Osteoblast (primary cell): ENCODE results near the gene PTPN3. TPM values are rescaled to one million over a fixed set of nuclear protein-coding genes. Genes with fewer than 3 reads are reported as not detected.

Experiments used
- DNase-seq: peaks from one replicate; pipeline ENCODE4 v3.0.0; 2011; ENCODE audit warnings: low spot score, mixed read lengths; ENCODE audit not compliant: insufficient read length; ENCODE audit errors: missing footprints
- H2AFZ ChIP-seq: 2 replicates; pipeline ENCODE4 v1.6.0; 2011; ENCODE audit warnings: mild to moderate bottlenecking, low read length
- H3K27ac ChIP-seq: 2 replicates; pipeline ENCODE4 v1.5.1; 2011; ENCODE audit warnings: mild to moderate bottlenecking, low read depth, low read length, moderate library complexity
- H3K27me3 ChIP-seq: 2 replicates; pipeline ENCODE4 v1.6.0; 2012; ENCODE audit warnings: mild to moderate bottlenecking, control low read depth, inconsistent platforms, low read length, moderate library complexity; ENCODE audit not compliant: insufficient read depth
- H3K36me3 ChIP-seq: 2 replicates; pipeline ENCODE4 v1.5.1; 2011; ENCODE audit warnings: mild to moderate bottlenecking, low read length, control low read depth, moderate library complexity; ENCODE audit not compliant: insufficient read depth
- H3K4me1 ChIP-seq: 2 replicates; pipeline ENCODE4 v1.5.1; 2011; ENCODE audit warnings: mild to moderate bottlenecking, low read length, control low read depth, moderate library complexity; ENCODE audit not compliant: insufficient read depth
- H3K4me2 ChIP-seq: 2 replicates; pipeline ENCODE4 v1.6.0; 2011; ENCODE audit warnings: mild to moderate bottlenecking, low read length; ENCODE audit not compliant: insufficient read depth
- H3K4me3 ChIP-seq: fragments of 200-600 bp; sonication (generic); 3 replicates; pipeline ENCODE4 v1.5.1; 2012; ENCODE audit warnings: mild to moderate bottlenecking, low read length, inconsistent platforms; ENCODE audit not compliant: insufficient read depth
- H3K79me2 ChIP-seq: 2 replicates; pipeline ENCODE4 v1.6.0; 2012; ENCODE audit warnings: mild to moderate bottlenecking, low read length, control low read depth, inconsistent platforms; ENCODE audit not compliant: insufficient read depth
- H3K9me3 ChIP-seq: 2 replicates; pipeline ENCODE4 v1.5.1; 2011; ENCODE audit warnings: low read depth, low read length, control low read depth
- H4K20me1 ChIP-seq: 2 replicates; pipeline ENCODE4 v1.6.0; 2012; ENCODE audit warnings: mild to moderate bottlenecking, low read length, control low read depth; ENCODE audit not compliant: insufficient read depth
- total RNA-seq: library from RNA; depleted of rRNA; stranded (reverse); fragments of >200 nt; gene quantifications from 2 replicates; pipeline ENCODE4 v1.2.3, GENCODE V29; 2012
- TF ChIP-seq, protein P1 (sequence below): IDR thresholded peaks from 2 replicates; pipeline ENCODE4 v1.5.1; 2011; ENCODE audit warnings: mild to moderate bottlenecking, low read depth, low read length, moderate library complexity; ENCODE audit errors: extremely low read depth

The PTPN3 gene
- total RNA-seq, 1 donor = 2.9 TPM

GRCh38 chr9:109383947-109384346 lies 114.2 kb downstream of the PTPN3 start:
- no peak for DNase-seq
- Histone ChIP-seq H3K4me2 (no peak overlapping the region), H3K9me3 (no peaks in the 10 kb centered on the region), H3K4me3 (no peak overlapping the region), H3K27ac (no peak overlapping the region), H3K79me2 (no peaks in the 10 kb centered on the region), H4K20me1 (no peaks in the 10 kb centered on the region), H3K36me3 (no peaks in the 10 kb centered on the region), H3K4me1 (peaks cover 7% of the 10 kb centered on the region), H2AFZ (no peak overlapping the region), H3K27me3 (no peaks in the 10 kb centered on the region)
- TF ChIP-seq, protein P1, sequence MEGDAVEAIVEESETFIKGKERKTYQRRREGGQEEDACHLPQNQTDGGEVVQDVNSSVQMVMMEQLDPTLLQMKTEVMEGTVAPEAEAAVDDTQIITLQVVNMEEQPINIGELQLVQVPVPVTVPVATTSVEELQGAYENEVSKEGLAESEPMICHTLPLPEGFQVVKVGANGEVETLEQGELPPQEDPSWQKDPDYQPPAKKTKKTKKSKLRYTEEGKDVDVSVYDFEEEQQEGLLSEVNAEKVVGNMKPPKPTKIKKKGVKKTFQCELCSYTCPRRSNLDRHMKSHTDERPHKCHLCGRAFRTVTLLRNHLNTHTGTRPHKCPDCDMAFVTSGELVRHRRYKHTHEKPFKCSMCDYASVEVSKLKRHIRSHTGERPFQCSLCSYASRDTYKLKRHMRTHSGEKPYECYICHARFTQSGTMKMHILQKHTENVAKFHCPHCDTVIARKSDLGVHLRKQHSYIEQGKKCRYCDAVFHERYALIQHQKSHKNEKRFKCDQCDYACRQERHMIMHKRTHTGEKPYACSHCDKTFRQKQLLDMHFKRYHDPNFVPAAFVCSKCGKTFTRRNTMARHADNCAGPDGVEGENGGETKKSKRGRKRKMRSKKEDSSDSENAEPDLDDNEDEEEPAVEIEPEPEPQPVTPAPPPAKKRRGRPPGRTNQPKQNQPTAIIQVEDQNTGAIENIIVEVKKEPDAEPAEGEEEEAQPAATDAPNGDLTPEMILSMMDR = no peak

DNA sequence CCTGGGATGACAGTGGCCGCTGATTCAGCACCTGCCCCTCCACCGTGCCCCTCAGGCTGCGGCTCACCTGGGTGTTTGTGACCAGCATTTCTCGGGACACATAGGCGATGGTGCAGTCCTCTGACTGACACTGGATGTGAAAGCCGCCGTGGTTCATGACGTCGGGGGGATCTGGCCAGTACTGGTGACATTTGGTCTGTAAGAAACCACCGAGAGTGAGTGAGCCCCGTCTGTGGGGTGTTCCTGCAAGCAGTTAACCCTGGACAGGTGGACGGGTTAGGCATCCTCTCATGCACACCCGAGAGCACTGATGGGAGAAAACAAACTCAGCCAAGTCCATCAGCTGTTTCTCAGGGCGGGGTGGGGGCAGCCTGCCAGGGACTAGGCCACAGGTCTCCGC lies 114.8 kb downstream of the PTPN3 start:
- no peaks in the 10 kb centered on the region for H3K27me3 ChIP-seq
- no peak for DNase-seq
- H3K4me1 ChIP-seq = peaks cover 7% of the 10 kb centered on the region
- no peak overlapping the region for H3K4me3 ChIP-seq
- H3K36me3 ChIP-seq = no peaks in the 10 kb centered on the region
- H4K20me1 ChIP-seq = no peaks in the 10 kb centered on the region
- no peaks in the 10 kb centered on the region for H3K9me3 ChIP-seq
- H3K4me2 ChIP-seq = no peak overlapping the region
- no peak overlapping the region for H2AFZ ChIP-seq
- H3K79me2 ChIP-seq = no peaks in the 10 kb centered on the region
- H3K27ac ChIP-seq = no peak overlapping the region
- TF ChIP-seq, protein P1 = no peak

DNA sequence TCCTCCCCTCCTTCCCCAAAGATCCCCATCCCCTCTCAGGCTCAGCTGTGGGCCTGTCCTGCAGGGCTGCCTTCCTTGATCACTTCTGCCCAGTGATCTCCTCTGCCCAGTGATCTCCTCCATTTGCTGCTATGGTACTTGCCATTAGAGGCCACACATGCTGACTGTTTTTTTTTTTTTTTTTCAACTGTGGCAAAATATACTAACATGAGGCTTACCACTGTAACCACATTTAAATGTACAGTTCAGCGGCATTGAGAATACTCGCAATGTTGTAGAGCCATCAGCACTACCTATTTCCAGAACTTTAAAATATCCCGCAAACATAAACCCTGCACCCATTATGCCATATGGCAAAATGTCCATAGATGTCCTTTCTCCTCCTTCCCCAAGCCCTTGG lies 115.5 kb downstream of the PTPN3 start:
- Histone ChIP-seq H4K20me1 (no peaks in the 10 kb centered on the region), H3K79me2 (no peaks in the 10 kb centered on the region), H3K36me3 (no peaks in the 10 kb centered on the region), H3K27me3 (no peaks in the 10 kb centered on the region), H3K4me1 (peaks cover 7% of the 10 kb centered on the region), H3K4me3 (no peak overlapping the region), H2AFZ (no peak overlapping the region), H3K9me3 (no peaks in the 10 kb centered on the region), H3K4me2 (no peak overlapping the region), H3K27ac (no peak overlapping the region)
- DNase-seq = no peak
- TF ChIP-seq, protein P1 = no peak

GRCh38 chr9:109382182-109382581 lies 115.9 kb downstream of the PTPN3 start:
- DNase-seq = no peak
- H3K36me3 ChIP-seq = no peaks in the 10 kb centered on the region
- H3K9me3 ChIP-seq = no peaks in the 10 kb centered on the region
- no peak overlapping the region for H2AFZ ChIP-seq
- H3K4me3 ChIP-seq = no peak overlapping the region
- TF ChIP-seq, protein P1 = no peak
- H3K79me2 ChIP-seq = no peaks in the 10 kb centered on the region
- H3K27ac ChIP-seq = no peak overlapping the region
- H3K27me3 ChIP-seq = no peaks in the 10 kb centered on the region
- peaks cover 7% of the 10 kb centered on the region for H3K4me1 ChIP-seq
- no peaks in the 10 kb centered on the region for H4K20me1 ChIP-seq
- H3K4me2 ChIP-seq = no peak overlapping the region
